HG03558 (cell line): ENCODE measurements around the gene FMC1.
"Not testable (repeated sequence)": the region's sequence is repeated elsewhere in the genome, so short reads cannot be mapped to it uniquely, and the experiment has no call there.

Source experiments
- ATAC-seq: cut with Tn5 transposase; IDR thresholded peaks from one replicate; pipeline ENCODE4 v1.9.1; 2021; ENCODE audit warnings: moderate number of reproducible peaks; ENCODE audit not compliant: unreplicated experiment; ENCODE audit errors: extremely low read depth

FMC1 gene

DNA sequence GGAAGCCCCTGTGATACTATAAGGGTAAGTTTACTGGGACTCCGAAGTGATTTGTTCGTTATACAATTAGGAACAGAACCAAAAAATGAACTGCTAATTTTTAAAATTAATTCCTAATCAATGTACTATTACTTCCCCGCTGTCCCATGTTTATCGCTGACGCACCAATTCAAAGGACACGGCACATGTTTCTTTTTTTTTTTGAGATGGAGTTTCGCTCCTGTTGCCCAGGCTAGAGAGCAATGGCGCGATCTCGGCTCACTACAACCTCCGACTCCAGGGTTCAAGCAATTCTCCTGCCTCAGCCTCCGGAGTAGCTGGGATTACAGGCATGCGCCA lies 1.5 kb upstream of the FMC1 start:
- ATAC-seq = no peak

DNA sequence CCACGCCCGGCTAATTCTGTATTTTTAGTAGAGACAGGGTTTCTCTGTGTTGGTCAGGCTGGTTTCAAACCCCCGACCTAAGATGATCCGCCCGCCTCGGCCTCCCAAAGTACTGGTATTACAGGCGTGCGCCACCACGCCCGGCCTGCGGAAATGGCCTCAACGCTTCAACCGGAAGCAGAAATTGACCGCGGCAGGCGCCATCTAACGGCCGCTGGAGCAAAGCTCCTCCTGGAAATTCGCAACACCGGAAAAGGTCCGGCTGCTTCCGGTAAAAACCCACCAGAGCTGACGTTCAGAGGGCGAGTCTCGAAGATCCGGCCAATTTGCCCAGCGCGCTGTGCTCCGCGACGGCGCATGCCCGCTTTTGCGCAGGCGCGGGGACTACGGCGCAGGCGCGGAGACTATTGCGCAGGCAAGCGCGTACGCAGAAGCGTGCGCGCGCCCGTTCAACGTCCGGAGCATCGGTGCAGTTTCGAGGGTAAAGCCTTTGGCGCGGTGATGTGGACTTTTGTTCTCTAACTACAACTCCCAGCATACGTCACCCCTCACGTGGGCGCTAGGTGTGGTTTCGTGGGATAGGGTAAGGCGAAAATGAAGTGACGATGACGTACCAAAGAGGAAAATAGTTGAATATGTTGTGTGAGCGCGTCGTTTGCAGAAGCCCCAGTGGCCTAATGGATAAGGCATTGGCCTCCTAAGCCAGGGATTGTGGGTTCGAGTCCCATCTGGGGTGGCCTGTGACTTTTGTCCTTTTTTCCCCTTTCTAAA lies 915 bp upstream of the FMC1 start:
- ATAC-seq = peak; percentile 68

DNA sequence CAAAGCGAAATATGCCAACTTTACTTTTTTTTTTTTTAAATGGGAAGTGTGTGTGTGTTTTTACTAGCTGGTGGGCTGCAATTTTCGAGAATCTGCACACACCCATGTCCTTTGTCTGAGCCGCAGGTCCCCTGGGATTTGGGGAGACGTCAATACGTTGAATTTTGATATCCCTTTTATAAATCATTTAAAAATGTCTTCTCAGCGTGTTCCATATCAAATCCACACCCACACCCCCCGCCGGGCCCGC lies 404 bp upstream of the FMC1 start:
- ATAC-seq = no peak

DNA sequence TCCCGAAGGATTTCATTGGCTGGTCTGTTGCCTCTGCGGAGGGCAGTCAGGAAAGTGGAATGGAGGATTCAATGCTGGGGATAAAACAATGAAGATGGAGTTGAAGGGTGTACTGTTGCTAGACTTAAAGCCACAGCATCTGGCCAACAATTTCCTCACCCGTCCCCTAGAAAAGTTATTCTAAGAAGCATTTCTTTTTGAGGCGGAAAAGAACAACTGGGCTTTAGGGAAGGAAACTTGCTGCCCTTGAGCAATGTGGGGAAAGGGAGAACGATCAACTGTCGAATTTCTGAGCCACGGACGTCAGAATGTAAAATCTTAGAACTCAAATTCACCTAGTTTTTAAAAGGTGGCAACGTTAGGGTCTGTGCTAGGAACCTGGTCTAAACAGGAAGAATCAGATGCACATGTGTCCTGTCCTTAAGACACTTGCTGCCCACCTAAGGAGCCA lies 664 bp downstream of the FMC1 start:
- ATAC-seq = no peak

DNA sequence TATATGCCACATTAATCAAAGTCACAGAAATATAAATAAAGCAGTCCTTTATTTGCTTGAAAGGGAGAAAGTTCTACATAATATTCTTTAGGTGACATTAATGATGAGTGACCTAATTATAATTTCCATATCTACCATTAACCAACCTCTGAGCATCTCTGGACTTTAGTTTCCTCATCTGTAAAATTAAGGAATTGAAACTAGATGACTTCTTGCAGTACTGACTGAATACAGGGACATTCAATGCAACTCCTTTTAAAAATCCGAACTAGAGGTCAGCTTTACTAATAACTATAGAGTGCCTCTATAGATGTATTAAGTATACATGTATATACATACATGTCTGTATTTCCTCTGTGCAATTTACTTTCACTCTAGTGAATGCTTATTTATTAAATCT lies 3.9 kb downstream of the FMC1 start:
- no peak for ATAC-seq

DNA sequence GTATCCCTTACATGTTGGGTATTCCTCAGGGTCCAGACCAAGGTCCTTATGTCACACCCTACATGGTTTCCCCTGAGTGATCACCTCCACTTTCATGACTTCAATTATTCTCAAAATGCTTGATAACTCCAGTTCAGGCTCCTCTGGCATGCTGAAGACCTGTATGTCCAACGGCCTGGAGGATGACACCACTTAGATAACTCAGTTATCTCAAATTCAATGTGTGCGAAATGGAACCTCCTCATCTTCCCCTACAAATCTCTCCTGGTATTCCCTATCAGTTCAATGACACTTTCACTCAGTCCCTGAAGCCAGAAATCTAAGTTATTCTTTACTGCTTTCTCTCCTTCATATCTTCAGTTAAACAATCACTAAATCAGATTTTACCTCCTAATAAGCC lies 9.9 kb downstream of the FMC1 start:
- ATAC-seq = no peak

DNA sequence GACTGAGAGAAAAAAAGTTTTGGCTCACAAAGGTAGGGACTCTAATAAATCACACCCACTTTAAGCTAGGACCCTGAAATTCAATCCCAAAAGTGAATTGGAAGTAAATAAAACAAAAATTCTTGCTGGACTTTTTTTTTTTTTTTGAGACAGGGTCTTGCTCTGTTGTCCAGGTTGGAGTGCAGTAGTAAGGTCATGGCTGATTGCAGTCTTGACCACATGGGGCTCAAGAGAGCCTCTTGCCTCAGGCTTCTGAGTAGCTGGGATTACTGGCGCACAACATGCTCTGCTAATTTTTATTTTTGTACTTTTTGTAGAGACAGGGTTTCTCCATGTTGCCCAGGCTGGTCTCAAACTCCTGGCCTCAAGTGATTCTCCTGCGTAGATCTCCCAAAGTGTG lies 13.6 kb downstream of the FMC1 start:
- ATAC-seq = no peak

DNA sequence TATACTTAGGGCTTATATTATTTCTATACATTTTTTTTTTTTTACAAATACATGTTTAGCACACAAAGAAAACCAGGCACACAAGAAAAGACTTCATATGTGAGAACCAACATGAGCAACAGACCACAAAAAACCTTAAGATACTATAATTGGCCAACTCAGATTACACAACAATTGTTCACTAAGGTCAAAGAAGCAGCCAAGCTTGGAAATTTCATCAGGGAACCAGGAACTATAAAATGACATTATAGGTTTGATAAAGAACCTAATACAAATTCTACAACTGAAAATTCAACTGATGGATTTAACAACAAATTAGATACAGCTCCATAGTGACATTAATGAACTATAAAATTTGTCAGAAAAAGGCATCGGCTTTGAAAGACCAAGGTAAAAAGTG lies 14.2 kb downstream of the FMC1 start:
- no peak for ATAC-seq

DNA sequence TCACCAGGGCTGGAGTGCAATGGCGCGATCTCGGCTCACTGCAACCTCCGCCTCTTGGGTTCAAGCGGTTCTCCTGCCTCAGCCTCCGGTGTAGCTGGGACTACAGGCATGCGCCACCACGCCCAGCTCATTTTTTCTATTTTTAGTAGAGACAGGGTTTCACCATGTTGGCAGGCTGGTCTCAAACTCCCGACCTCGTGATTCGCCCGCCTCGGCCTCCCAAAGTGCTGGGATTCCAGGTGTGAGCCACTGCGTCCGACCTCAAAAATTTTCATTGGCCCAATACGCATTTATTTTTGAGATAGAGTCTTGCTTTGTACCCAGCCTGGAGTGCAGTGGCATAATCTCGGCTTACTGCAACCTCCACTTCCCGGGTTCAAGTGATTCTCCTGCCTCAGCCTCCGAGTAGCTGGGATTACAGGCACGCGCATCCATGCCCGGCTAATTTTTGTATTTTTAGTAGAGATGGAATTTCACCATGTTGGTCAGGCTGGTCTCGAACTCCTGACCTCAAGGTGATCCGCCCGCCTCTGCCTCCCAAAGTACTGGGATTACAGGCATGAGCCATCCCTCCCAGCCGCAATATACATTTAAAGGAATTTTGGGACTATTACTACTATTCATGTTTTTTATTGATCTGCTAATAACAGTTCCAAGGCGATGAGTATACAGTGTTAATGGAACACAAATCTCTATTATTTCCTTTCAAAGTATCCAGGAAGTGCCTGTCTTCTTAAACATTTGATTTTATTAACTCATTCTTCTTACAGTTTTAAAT lies 16.8 kb downstream of the FMC1 start:
- ATAC-seq = not testable (repeated sequence)

DNA sequence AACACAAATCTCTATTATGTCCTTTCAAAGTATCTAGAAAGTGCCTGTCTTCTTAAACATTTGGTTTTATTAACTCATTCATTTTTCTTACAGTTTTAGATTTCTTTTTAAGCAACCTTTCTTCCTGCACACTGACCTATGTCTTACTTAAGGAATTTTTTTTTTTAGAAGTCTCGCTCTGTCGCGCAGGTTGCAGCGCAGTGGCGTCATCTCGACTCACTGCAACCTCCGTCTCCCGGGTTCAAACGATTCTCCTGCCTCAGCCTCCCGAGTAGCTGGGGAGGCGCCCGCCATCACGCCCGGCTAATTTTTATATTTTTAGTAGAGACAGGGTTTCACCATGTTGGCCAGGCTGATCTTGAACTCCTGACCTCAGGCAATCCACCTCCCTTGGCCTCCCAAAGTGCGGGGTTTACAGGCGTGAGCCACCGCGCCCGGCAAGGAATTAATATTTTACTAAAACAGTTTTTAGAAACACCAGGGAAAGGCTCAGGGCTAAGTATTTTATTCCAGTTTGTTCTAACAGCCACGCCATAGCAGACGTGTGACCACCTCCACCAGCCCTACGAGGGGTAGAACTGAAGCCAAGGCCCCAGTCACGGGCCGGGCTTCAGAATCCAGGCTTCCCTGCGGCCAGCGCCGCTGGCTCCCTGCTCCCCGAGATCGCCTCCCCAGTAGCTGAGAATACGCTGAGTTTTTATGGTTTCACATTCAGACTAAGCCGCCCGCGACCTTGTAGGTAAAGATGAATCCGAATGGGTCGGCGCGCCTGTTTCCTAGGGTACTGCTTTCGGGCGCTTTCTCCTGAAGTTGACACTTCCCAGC lies 17.6 kb downstream of the FMC1 start:
- ATAC-seq = peak; percentile 1

DNA sequence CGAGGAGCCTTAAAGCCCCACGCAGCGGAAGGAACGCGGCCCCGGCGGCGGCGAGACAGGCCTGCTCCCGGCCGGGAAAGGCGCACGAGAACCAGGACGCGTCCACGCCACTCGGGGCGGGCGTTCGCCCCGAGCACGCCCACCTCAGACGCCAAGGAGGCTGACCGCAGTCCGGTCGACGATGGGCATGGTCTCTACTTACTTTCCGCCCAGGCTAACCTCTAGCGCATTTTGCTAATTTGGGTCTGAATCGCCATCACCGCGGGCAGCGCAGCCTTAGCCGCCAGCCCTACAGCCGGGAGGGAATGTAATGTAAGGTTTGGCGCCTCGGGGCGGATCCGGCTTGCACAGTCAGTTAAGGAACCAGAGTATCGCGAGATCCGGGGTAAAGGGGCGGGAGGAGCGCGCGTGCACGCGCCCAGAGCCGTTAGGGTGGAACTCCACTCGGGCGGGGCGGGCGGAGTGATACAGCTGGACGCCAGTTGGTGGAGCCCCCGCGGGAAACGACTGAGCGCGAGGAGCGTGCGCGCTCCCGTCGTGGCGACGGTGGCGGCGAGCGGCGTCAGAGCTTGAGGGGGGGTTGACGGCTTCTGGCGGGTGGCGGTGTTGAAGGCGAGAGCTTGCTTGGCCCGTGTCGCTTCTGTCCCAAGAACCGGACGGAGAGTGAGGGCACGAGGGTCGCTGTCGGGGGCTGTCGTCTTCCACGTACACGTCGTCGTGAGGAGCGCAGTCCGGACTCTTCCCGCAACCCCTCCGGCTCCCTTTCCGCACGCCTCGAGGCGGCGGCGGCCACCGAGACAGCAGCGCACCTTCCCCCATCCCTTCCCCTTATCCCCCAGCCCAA lies 18.5 kb downstream of the FMC1 start, which contains the start of gene LUC7L2:
Gene LUC7L2, plus strand, starts transcription at position 529 of the 844 bp plus-strand sequence. CDS start 368 bp downstream, outside the sequence.
- ATAC-seq = peak; percentile 54

DNA sequence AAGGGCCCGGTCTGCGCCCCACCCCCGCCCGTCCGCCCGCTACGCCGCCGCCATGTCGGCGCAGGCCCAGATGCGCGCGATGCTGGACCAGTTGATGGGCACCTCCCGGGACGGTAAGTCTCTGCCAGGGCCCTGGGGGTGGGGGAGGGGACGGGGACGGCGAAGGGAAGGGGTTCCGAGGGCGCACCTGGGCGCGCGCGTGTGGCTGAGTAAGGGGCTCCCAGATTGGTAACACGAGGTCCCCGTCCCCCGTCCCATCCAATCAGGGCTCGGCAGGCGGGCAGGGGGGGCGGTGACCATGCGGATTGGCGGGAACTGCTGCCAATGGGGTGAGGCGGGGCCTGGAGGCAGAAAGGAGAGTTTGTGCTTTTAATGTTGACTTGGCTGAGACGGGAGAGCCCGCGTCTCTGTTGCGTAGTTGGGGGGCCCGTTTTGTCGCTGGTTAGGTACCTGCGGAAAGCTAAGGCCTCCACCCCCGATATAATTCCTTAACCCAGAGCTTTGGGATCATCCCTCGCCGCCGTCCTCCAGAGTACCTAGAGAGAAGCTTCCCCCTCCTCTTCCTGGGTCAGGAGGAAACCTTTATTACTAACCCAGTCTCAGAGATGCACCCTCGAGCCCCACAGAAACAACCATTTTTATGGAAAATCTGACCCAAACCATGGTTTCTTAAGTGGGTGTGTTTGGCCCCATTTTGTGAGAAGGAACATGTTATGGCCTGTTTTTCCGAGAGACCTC lies 19.2 kb downstream of the FMC1 start:
- ATAC-seq = no peak

DNA sequence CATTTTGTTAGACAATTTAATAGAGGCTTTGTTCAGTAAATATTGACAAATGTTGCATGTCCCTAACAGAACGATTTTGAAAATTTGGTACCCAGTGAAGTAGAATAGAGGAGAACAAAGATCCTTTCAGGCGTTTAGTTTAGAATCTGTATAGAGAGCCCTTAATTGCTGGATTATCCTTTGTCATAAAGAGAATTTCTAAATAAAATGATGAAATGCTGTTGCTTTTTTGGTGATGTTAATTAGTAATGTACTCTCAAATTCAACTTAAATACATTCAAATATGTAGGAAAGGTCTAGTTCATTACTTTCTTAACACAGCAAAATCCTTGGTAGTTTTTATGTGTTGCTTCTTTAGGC lies 19.8 kb downstream of the FMC1 start:
- ATAC-seq = no peak

DNA sequence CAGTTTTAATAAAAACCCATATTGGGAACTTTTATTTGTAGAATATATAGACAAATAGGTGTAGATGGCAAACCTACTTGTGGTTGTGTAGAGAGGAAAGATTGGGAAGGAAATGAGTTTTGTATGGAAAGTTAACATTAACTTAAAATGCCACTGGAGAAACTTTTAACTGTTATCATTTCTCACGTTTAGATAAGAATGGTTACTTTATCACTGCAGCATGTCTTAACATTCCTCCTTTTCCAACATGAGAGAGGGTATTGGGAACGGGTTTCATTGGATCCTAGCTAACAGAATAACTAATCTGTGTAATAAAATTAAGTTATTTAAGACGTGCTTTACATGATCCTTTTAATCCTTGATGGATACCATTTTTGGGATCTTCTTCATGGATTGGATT lies 20.4 kb downstream of the FMC1 start:
- ATAC-seq = no peak

DNA sequence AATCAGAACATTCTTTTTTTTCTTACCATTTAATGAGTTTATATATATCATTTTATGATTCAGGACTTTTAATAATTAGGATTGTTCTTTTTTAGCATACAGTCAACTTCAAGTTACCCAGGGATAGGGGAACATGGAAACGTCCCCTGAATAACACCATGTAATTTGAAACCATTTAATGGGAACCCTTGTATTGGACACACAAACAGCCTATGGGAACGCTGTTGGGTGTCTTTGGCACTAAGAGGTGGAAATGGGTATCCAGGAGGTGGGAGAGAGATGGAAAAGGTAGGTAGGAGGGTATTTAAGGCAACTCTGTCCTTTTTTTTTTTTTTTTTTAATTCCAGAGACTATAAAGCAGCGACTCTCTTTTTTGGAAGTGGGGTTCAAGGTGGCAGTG lies 21.2 kb downstream of the FMC1 start:
- ATAC-seq = no peak

DNA sequence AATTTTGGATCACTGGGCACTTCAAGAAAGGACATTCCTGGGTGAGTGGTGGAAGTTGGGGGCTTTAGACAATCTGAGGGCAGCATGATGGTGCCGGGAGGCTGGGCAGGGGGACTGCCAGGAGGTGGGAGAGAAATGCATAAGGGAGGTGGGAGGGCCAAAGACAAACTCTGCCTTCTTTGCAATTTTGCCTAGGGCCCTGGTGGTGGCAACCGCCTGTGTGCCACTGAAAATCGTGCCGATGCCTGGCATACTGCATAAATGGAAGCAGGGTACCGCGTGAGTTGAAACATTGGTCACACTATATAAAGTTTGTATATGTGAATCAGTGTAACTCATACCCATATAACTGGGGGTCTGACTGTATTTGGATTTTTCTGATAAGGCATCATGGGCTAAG lies 21.8 kb downstream of the FMC1 start:
- ATAC-seq = no peak

DNA sequence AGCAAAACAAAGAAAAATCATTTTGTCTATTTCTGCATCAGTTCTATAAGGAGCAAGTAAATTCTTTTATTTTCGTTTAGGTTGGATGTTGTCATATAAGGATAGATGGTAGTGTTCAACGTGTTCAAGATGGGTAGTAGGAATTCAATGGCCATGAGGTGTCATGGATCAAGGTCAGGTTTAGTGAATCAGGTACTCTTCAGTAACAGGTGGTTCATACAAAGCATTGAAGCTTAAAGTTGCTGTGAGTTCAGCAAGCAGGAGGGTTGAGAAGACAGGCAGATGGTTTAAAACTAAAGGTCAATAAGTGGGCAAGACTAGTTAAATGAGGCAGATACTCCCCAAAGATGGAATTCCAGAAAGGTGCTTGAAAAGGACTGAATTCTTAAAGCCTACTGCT lies 24.2 kb downstream of the FMC1 start:
- no peak for ATAC-seq

DNA sequence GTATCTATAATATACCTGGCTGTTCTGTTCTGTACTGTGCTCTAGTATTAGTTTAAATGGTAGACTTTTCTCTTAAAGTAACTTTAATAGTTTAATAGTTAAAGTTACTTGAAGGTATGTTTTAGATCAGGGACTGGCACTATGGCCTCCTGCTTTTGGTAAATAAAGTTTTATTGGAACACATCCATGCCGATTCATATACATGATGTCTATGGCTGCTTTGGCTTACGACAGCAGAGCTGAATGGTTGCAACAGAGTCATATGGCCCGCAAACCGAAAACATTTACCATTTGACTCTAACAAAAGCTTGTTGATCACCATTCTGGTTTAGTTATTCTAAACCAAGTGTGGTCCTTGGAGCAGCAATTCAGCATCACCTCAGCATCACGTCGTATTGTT lies 25.3 kb downstream of the FMC1 start:
- no peak for ATAC-seq

DNA sequence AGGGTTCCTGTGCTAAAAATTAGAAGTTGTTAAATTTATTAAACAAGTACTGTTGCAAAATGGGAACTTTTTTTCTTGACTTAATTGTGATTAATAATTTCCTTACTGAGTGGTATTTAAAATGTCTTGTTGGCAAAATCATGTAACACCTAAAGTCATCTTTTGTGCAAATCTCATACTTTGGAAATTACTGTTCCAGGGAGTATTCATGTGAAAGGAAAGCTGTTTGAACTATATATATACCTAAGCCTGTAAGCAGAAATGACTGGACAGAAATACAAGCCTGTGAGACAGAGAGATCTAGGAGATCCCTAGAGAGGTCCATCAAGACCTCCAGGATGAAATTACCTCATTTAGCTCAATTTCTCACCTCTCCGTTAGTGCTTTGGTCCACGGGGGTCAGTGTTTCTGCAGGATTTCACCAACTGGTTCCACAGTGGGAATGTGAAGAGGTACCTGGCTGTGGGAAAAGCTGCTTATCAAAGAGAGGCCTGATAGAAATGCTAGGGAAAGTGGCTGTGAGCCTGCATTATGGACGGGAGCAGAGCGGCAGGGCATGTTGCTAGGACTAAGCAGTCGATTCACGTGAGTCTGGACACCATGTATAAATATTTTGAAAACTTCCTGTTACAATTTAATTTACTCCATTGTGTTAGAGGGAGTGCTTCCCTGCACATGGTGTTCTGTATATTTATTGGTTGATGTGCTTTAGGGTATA lies 26.5 kb downstream of the FMC1 start:
- no peak for ATAC-seq
